ENCODE measurements around the gene ADGRE2.

Gene ADGRE2

DNA sequence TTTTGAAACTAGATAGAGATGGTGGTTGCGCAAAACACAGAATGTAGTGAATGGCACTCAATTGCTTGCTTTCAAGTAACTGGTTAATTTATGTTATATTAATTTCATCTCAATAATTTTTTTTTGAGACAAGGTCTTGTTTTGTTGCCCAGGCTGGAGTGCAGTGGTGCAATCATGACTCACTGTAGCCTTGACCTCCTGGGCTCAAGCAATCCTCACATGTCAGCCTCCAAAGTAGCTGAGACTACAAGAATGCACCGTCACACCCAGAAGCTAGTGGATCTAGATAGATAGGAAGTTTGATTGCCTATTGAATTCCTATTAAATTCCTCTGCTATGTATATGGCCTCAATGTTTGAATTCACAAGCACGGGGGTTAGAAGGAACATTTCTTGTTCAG is 26.4 kb upstream of the ADGRE2 start:
- H3K27ac ChIP-seq (ENCODE audit: low read depth, low read length), result no peak overlapping the region
- no peak for TF ChIP-seq CTCF (IDR thresholded peaks at IDR 0.05; ENCODE audit: low read depth, low read length, poor library complexity, severe bottlenecking)

DNA sequence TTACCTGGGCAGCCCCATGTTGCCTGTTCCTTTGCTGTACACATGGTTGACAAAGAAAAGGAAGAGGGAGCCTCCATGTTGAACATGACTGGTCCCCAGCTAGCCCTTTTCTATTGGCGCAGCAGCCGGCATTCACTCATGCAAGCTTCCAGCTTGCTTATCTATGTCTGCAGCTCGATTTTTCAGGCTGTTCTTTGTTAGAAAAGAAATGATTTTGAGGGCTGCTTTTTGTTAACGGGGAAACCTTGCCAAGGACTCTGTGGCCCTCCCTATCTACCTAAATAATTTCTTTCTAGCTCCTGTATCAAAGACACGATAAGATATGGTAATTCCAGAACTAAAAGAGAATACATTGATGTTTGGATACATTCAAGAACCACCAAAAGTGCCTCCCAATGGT is 20.4 kb upstream of the ADGRE2 start:
- no peaks in the 10 kb centered on the region for H4K20me1 ChIP-seq (ENCODE audit: control insufficient read depth, insufficient read depth, low read depth, low read length)
- H3K4me2 ChIP-seq (ENCODE audit: low read length), result no peak overlapping the region
- H3K79me2 ChIP-seq (ENCODE audit: control insufficient read depth, low read length), result no peaks in the 10 kb centered on the region
- H3K36me3 ChIP-seq (ENCODE audit: control insufficient read depth, low read length), result no peaks in the 10 kb centered on the region
- no peaks in the 10 kb centered on the region for H3K9me3 ChIP-seq (ENCODE audit: control insufficient read depth, insufficient read depth, low read length)
- no peaks in the 10 kb centered on the region for H3K4me1 ChIP-seq (ENCODE audit: control insufficient read depth, low read length)
- no peak overlapping the region for H3K27ac ChIP-seq (ENCODE audit: low read depth, low read length)
- no peaks in the 10 kb centered on the region for H3K27me3 ChIP-seq (ENCODE audit: control insufficient read depth, low read length)
- TF ChIP-seq CTCF (IDR thresholded peaks at IDR 0.05; ENCODE audit: low read depth, low read length, poor library complexity, severe bottlenecking), result no peak
- no peak for TF ChIP-seq EZH2phosphoT487 (IDR thresholded peaks at IDR 0.05; ENCODE audit: borderline replicate concordance, low read length)
- H3F3A ChIP-seq (ENCODE audit: control insufficient read depth, insufficient read depth), result no peaks in the 10 kb centered on the region
- H3K9me2 ChIP-seq (replicated peaks; ENCODE audit: control insufficient read depth, low read length), result no peaks in the 10 kb centered on the region
- H3K4me3 ChIP-seq (ENCODE audit: low read length), result no peak overlapping the region

More for the DNA sequence above, 26.4 kb upstream of the ADGRE2 start:
- Histone ChIP-seq H3K27me3 (ENCODE audit: control insufficient read depth, low read length) (no peaks in the 10 kb centered on the region), H3K4me2 (ENCODE audit: low read length) (no peak overlapping the region), H3K36me3 (ENCODE audit: control insufficient read depth, low read length) (no peaks in the 10 kb centered on the region), H4K20me1 (ENCODE audit: control insufficient read depth, insufficient read depth, low read depth, low read length) (no peaks in the 10 kb centered on the region), H3K79me2 (ENCODE audit: control insufficient read depth, low read length) (no peaks in the 10 kb centered on the region), H3F3A (ENCODE audit: control insufficient read depth, insufficient read depth) (no peaks in the 10 kb centered on the region), H3K4me3 (ENCODE audit: low read length) (no peak overlapping the region), H3K9me3 (ENCODE audit: control insufficient read depth, insufficient read depth, low read length) (no peaks in the 10 kb centered on the region), H3K4me1 (ENCODE audit: control insufficient read depth, low read length) (no peaks in the 10 kb centered on the region), H3K9me2 (replicated peaks; ENCODE audit: control insufficient read depth, low read length) (no peaks in the 10 kb centered on the region)

DNA sequence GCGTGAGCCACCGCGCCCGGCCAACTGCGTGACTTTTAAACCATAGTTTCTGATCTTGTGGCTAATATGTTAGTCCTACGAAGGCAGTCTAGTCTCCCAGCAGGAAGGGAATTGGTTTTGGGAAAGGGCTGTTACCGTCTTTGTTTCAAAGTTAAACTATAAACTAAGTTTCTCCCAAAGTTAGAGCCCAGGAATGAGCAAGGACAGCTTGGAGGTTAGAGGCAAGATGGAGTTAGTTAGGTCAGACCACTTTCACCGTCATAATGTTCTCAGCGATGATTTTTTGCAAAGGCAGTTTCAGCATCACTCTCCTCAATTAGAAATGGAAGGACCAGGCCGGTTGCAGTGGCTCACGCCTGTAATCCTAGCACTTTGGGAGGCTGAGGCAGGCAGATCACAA is 17.7 kb upstream of the ADGRE2 start:
- Histone ChIP-seq H3K27ac (ENCODE audit: low read depth, low read length) (no peak overlapping the region), H4K20me1 (ENCODE audit: control insufficient read depth, insufficient read depth, low read depth, low read length) (no peaks in the 10 kb centered on the region), H3K27me3 (ENCODE audit: control insufficient read depth, low read length) (0 out of 2 replicates have a peak, but pooled peaks cover 3% of the 10 kb centered on the region), H3F3A (ENCODE audit: control insufficient read depth, insufficient read depth) (no peaks in the 10 kb centered on the region), H3K4me3 (ENCODE audit: low read length) (no peak overlapping the region), H3K4me1 (ENCODE audit: control insufficient read depth, low read length) (no peaks in the 10 kb centered on the region), H3K79me2 (ENCODE audit: control insufficient read depth, low read length) (no peaks in the 10 kb centered on the region), H3K9me2 (replicated peaks; ENCODE audit: control insufficient read depth, low read length) (no peaks in the 10 kb centered on the region), H3K36me3 (ENCODE audit: control insufficient read depth, low read length) (no peaks in the 10 kb centered on the region), H3K9me3 (ENCODE audit: control insufficient read depth, insufficient read depth, low read length) (no peaks in the 10 kb centered on the region), H3K4me2 (ENCODE audit: low read length) (no peak overlapping the region)
- no peak for TF ChIP-seq EZH2phosphoT487 (IDR thresholded peaks at IDR 0.05; ENCODE audit: borderline replicate concordance, low read length)
- no peak for TF ChIP-seq CTCF (IDR thresholded peaks at IDR 0.05; ENCODE audit: low read depth, low read length, poor library complexity, severe bottlenecking)

All from DOHH2 (cell line).